Ishikawa (cell line): ENCODE results near the gene EPB42.

ENCODE experiments used
- CEBPB ChIP-seq: IDR thresholded peaks from 2 replicates; pipeline ENCODE4 v1.6.1; 2012
- CREB1 ChIP-seq: IDR thresholded peaks from 2 replicates; pipeline ENCODE4 v1.6.1; 2012; ENCODE audit warnings: low read depth
- EGR1 ChIP-seq: IDR thresholded peaks from 2 replicates; pipeline ENCODE4 v1.6.1; 2012
- EP300 ChIP-seq: IDR thresholded peaks from 2 replicates; pipeline ENCODE4 v1.6.1; 2012; ENCODE audit warnings: borderline replicate concordance
- FOXM1 ChIP-seq: IDR thresholded peaks from 2 replicates; pipeline ENCODE4 v1.6.1; 2012; ENCODE audit warnings: low read depth, borderline replicate concordance
- NFIC ChIP-seq: IDR thresholded peaks from 2 replicates; pipeline ENCODE4 v1.6.1; 2012
- RAD21 ChIP-seq: IDR thresholded peaks from 2 replicates; pipeline ENCODE4 v1.6.1; 2012; ENCODE audit warnings: low read depth
- TAF1 ChIP-seq: IDR thresholded peaks from 2 replicates; pipeline ENCODE4 v1.6.1; 2012; ENCODE audit warnings: low read depth, mild to moderate bottlenecking
- TCF12 ChIP-seq: IDR thresholded peaks from 2 replicates; pipeline ENCODE4 v1.6.1; 2012; ENCODE audit warnings: low read depth
- TEAD4 ChIP-seq: IDR thresholded peaks from 2 replicates; pipeline ENCODE4 v1.6.1; 2012
- YY1 ChIP-seq: IDR thresholded peaks from 2 replicates; pipeline ENCODE4 v1.6.1; 2012; ENCODE audit warnings: low read depth
- ZBTB7A ChIP-seq: IDR thresholded peaks from 2 replicates; pipeline ENCODE4 v1.6.1; 2012; ENCODE audit warnings: low read depth
- TF ChIP-seq, protein P1 (sequence below): IDR thresholded peaks from 2 replicates; pipeline ENCODE4 v1.6.1; 2012
- TF ChIP-seq, protein P2 (sequence below): IDR thresholded peaks from 2 replicates; pipeline ENCODE4 v1.6.1; 2012
- TF ChIP-seq, protein P3 (sequence below): IDR thresholded peaks from 2 replicates; pipeline ENCODE4 v1.6.1; 2012; ENCODE audit warnings: low read depth, mild to moderate bottlenecking

The EPB42 gene

DNA sequence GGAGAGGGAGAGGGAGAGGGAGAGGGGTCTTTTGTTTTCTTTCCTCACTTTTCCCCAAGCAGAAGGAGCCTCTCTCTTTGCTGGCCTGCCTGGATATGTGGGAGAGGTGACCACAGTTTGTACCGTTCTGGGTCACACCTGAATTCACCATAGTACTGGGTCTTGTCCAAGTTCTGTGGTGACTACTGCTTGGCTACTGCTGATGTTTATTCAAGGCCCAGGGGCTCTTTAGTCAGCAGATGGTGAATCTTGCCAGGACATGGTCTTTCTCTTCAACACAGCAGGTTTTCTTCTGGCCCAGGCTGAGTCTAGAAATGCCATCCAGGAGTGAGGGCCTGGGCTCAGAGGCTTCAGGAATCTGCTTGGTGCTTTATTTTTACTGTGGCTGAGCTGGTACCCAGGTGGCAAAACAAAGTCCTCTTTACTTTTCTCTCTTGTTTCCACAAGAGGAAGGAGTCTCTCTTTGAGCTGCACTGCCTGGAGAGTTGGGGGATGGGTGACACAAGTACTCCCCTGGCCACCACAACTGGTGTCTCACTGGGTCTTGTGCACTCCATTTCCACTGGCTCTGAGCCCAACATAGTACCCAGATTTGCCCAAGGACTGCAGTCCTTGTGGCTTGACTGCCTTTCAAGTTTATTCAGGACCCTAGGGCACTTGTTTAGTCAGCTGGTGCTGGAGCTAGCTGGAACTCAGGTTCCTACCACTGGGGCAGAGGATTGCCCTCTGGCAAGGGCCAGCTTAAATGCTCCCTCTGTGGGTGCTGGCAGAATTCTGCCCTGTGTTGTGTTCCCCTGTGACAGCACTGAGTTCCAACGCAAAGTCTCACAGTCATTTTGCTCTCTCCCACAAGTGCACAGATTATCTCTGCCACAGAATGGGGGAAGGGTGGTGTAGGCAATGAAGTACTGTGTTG lies 52.4 kb downstream of the EPB42 start:
- TF ChIP-seq, protein P1, sequence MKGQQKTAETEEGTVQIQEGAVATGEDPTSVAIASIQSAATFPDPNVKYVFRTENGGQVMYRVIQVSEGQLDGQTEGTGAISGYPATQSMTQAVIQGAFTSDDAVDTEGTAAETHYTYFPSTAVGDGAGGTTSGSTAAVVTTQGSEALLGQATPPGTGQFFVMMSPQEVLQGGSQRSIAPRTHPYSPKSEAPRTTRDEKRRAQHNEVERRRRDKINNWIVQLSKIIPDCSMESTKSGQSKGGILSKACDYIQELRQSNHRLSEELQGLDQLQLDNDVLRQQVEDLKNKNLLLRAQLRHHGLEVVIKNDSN = no peak
- TF ChIP-seq EGR1 = no peak
- no peak for TF ChIP-seq CREB1
- TF ChIP-seq, protein P2, sequence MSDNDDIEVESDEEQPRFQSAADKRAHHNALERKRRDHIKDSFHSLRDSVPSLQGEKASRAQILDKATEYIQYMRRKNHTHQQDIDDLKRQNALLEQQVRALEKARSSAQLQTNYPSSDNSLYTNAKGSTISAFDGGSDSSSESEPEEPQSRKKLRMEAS = no peak
- TF ChIP-seq YY1 = no peak
- no peak for TF ChIP-seq NFIC
- no peak for TF ChIP-seq TCF12
- TF ChIP-seq RAD21 = no peak
- TF ChIP-seq FOXM1 = no peak
- TF ChIP-seq TAF1 = no peak
- no peak for TF ChIP-seq EP300
- no peak for TF ChIP-seq ZBTB7A
- TF ChIP-seq TEAD4 = no peak
- no peak for TF ChIP-seq CEBPB
- TF ChIP-seq, protein P3, sequence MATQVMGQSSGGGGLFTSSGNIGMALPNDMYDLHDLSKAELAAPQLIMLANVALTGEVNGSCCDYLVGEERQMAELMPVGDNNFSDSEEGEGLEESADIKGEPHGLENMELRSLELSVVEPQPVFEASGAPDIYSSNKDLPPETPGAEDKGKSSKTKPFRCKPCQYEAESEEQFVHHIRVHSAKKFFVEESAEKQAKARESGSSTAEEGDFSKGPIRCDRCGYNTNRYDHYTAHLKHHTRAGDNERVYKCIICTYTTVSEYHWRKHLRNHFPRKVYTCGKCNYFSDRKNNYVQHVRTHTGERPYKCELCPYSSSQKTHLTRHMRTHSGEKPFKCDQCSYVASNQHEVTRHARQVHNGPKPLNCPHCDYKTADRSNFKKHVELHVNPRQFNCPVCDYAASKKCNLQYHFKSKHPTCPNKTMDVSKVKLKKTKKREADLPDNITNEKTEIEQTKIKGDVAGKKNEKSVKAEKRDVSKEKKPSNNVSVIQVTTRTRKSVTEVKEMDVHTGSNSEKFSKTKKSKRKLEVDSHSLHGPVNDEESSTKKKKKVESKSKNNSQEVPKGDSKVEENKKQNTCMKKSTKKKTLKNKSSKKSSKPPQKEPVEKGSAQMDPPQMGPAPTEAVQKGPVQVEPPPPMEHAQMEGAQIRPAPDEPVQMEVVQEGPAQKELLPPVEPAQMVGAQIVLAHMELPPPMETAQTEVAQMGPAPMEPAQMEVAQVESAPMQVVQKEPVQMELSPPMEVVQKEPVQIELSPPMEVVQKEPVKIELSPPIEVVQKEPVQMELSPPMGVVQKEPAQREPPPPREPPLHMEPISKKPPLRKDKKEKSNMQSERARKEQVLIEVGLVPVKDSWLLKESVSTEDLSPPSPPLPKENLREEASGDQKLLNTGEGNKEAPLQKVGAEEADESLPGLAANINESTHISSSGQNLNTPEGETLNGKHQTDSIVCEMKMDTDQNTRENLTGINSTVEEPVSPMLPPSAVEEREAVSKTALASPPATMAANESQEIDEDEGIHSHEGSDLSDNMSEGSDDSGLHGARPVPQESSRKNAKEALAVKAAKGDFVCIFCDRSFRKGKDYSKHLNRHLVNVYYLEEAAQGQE = no peak

DNA sequence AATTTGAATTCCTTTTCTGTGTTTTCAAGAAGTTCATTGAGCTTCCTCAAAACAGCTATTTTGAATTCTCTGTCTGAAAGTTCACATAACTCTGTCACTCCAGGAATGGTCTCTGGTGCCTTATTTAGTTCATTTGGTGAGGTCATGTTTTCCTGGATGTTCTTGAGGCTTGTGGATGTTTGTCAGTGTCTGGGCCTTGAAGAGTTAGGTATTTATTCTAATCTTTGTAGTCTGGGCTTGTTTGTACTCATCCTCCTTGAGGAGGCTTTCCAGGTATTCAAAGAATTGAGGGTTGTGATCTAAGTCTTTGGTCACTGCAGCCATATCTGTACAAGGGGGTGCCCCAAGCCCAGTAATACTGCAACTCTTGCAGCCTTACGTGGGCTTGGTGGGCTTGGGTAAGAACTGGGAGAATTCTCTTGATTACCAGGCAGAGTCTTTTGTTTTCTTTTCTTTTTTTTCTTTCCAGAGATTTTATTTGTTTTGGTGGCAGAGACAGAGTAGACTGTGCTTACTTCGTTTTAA lies 55.0 kb downstream of the EPB42 start:
- TF ChIP-seq FOXM1 = no peak
- TF ChIP-seq, protein P2 = no peak
- TF ChIP-seq CEBPB = no peak
- no peak for TF ChIP-seq CREB1
- TF ChIP-seq, protein P1 = no peak
- TF ChIP-seq EGR1 = no peak
- TF ChIP-seq, protein P3 = no peak

DNA sequence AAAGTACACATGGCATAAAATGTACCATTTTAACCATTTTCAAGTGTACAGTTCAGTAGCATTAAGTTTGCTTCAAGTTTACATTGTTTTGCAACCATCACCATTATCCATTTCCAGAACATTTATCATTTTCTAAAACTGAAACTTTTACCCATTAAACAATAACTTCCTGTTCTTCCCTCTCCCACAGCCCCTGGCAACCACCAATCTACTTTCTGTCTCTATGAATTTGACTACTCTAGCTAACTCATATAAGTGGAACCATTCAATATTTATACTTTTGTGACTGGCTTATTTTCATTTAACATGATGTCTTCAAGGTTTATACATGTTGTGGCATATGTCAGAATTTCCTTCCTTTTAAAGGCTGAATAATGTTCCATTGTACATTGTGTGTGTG lies 67.5 kb downstream of the EPB42 start:
- TF ChIP-seq YY1 (no peak), FOXM1 (no peak), EP300 (no peak), CREB1 (no peak), TCF12 (no peak)

DNA sequence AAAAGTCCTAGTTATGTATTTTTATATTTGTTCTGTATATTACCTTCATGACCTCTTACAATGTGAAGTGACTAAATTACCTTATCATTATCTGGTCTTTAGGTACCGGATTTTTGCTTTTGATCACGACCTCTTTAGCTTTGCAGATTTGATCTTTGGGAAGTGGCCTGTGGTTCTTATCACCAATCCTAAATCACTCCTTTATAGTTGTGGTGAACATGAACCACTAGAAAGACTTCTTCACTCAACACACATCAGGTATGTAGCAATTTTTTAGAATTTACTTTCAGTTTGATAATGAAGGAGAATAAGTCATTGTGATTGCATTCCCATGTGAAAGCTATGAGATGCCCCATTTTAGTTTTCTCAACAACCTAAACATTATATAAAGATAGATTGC lies 69.1 kb downstream of the EPB42 start:
- TF ChIP-seq FOXM1 (no peak), EGR1 (no peak), EP300 (no peak), YY1 (no peak), CEBPB (no peak), TCF12 (no peak), ZBTB7A (no peak), TEAD4 (no peak), RAD21 (no peak), TAF1 (no peak), NFIC (no peak), CREB1 (no peak)
- TF ChIP-seq, protein P2 = no peak
- TF ChIP-seq, protein P1 = no peak
- TF ChIP-seq, protein P3 = no peak
